ENCODE results near the gene PLIN5. TPM values are rescaled to one million over a fixed set of nuclear protein-coding genes. Genes with fewer than 3 reads are reported as not detected.

The PLIN5 gene
- total and polyA plus RNA-seq, 4 donors = 13.3 to 83.8 (median 56.6) TPM

GRCh38 chr19:4494691-4495064 is 40.3 kb downstream of the PLIN5 start:
- peaks cover 3 to 48% (median 15%) of the 10 kb centered on the region in 4 donors for H3K36me3 ChIP-seq (ENCODE audit: control insufficient read depth in 4 of 4, insufficient read depth in 3 of 4, low read depth in 1 of 4, low read length in 3 of 4)

More at GRCh38 chr19:4494691-4495064, 40.3 kb downstream of the PLIN5 start:
- no peaks in the 10 kb centered on the region for H3K27me3 ChIP-seq (ENCODE audit: control insufficient read depth in 4 of 4, insufficient read depth in 4 of 4, low read length in 3 of 4)
- H3K9ac ChIP-seq (ENCODE audit: low read depth in 1 of 2, low read length in 2 of 2) = no peak overlapping the region
- H3K4me3 ChIP-seq (ENCODE audit: low read depth in 1 of 3, low read length in 3 of 3) = no peak overlapping the region
- no peak overlapping the region for H3K27ac ChIP-seq (ENCODE audit: low read depth in 1 of 2, low read length in 2 of 2)
- H3K9me3 ChIP-seq (ENCODE audit: control insufficient read depth in 4 of 4, low read length in 3 of 4) = no peaks in the 10 kb centered on the region
- TF ChIP-seq, protein P1, sequence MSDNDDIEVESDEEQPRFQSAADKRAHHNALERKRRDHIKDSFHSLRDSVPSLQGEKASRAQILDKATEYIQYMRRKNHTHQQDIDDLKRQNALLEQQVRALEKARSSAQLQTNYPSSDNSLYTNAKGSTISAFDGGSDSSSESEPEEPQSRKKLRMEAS (IDR thresholded peaks at IDR 0.05) = no peak
- TF ChIP-seq, protein P2, sequence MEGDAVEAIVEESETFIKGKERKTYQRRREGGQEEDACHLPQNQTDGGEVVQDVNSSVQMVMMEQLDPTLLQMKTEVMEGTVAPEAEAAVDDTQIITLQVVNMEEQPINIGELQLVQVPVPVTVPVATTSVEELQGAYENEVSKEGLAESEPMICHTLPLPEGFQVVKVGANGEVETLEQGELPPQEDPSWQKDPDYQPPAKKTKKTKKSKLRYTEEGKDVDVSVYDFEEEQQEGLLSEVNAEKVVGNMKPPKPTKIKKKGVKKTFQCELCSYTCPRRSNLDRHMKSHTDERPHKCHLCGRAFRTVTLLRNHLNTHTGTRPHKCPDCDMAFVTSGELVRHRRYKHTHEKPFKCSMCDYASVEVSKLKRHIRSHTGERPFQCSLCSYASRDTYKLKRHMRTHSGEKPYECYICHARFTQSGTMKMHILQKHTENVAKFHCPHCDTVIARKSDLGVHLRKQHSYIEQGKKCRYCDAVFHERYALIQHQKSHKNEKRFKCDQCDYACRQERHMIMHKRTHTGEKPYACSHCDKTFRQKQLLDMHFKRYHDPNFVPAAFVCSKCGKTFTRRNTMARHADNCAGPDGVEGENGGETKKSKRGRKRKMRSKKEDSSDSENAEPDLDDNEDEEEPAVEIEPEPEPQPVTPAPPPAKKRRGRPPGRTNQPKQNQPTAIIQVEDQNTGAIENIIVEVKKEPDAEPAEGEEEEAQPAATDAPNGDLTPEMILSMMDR (IDR thresholded peaks at IDR 0.05; ENCODE audit: low read depth, low read length, missing input control) = no peak
- TF ChIP-seq RXRA (IDR thresholded peaks at IDR 0.05) = no peak
- TF ChIP-seq HNF4A (conservative IDR thresholded peaks at IDR 0.05) = no peak
- TF ChIP-seq GABPA (IDR thresholded peaks at IDR 0.05 in 1 of 2, conservative IDR thresholded peaks at IDR 0.05 in 1 of 2) = no peak
- no peak for TF ChIP-seq JUND (IDR thresholded peaks at IDR 0.05)
- no peak for TF ChIP-seq NR2F2 (IDR thresholded peaks at IDR 0.05)
- TF ChIP-seq ZBTB33 (IDR thresholded peaks at IDR 0.05) = no peak
- no peak for TF ChIP-seq EGR1 (IDR thresholded peaks at IDR 0.05; ENCODE audit: low read depth in 2 of 2)
- no peak for TF ChIP-seq SP1 (IDR thresholded peaks at IDR 0.05)
- TF ChIP-seq, protein P3, sequence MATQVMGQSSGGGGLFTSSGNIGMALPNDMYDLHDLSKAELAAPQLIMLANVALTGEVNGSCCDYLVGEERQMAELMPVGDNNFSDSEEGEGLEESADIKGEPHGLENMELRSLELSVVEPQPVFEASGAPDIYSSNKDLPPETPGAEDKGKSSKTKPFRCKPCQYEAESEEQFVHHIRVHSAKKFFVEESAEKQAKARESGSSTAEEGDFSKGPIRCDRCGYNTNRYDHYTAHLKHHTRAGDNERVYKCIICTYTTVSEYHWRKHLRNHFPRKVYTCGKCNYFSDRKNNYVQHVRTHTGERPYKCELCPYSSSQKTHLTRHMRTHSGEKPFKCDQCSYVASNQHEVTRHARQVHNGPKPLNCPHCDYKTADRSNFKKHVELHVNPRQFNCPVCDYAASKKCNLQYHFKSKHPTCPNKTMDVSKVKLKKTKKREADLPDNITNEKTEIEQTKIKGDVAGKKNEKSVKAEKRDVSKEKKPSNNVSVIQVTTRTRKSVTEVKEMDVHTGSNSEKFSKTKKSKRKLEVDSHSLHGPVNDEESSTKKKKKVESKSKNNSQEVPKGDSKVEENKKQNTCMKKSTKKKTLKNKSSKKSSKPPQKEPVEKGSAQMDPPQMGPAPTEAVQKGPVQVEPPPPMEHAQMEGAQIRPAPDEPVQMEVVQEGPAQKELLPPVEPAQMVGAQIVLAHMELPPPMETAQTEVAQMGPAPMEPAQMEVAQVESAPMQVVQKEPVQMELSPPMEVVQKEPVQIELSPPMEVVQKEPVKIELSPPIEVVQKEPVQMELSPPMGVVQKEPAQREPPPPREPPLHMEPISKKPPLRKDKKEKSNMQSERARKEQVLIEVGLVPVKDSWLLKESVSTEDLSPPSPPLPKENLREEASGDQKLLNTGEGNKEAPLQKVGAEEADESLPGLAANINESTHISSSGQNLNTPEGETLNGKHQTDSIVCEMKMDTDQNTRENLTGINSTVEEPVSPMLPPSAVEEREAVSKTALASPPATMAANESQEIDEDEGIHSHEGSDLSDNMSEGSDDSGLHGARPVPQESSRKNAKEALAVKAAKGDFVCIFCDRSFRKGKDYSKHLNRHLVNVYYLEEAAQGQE (IDR thresholded peaks at IDR 0.05) = no peak
- H3K4me1 ChIP-seq (ENCODE audit: control insufficient read depth in 4 of 4, insufficient read depth in 4 of 4, low read length in 3 of 4) = no peaks in the 10 kb centered on the region
- WGBS = 98% methylated on average over 8 of the region's 8 CpGs
- no peak for DNase-seq (ENCODE audit: low spot score)

All from liver (tissue), 9 donors.